Thoracic aorta (tissue), 2 donors: ENCODE data around the gene OTULIN. TPM values are rescaled to one million over a fixed set of nuclear protein-coding genes. Genes with fewer than 3 reads are reported as not detected.

ENCODE experiments used
- ATAC-seq: fragments of 150-250 bp; one replicate; pipeline ENCODE4 v1.8.0; 2017; ENCODE audit warnings: low read depth; ENCODE audit not compliant: insufficient number of reproducible peaks, low FRiP score
- DNase-seq: peaks from one replicate; pipeline ENCODE4 v3.0.0-alpha.2; 2020; ENCODE audit warnings: low spot score
- H3K27ac ChIP-seq, 2 donors: fragments of 200-600 bp; sonication (generic); 1 replicate in 1 of 2; 2 replicates in 1 of 2; pipeline ENCODE4 v1.5.1; 2016; ENCODE audit warnings: mild to moderate bottlenecking in 2 of 2, moderate library complexity in 2 of 2
- H3K27me3 ChIP-seq: fragments of 200-600 bp; sonication (generic); replicated peaks from 2 replicates; pipeline ENCODE4 v1.6.0; 2016; ENCODE audit warnings: mild to moderate bottlenecking; ENCODE audit not compliant: insufficient read depth
- H3K36me3 ChIP-seq: fragments of 200-600 bp; sonication (generic); one replicate; pipeline ENCODE4 v1.5.1; 2016
- H3K4me1 ChIP-seq, 2 donors: fragments of 200-600 bp; sonication (generic); 1 replicate in 1 of 2; 2 replicates in 1 of 2; pipeline versions ENCODE4 v1.5.1 to v1.6.0; 2016; ENCODE audit warnings: low read depth in 2 of 2, mild to moderate bottlenecking in 1 of 2; ENCODE audit not compliant: control insufficient read depth in 1 of 2
- H3K4me3 ChIP-seq: fragments of 200-600 bp; sonication (generic); 2 replicates; pipeline ENCODE4 v1.5.1; 2016; ENCODE audit warnings: mild to moderate bottlenecking
- H3K9me3 ChIP-seq: fragments of 200-600 bp; sonication (generic); 2 replicates; pipeline ENCODE4 v1.5.1; 2016
- total RNA-seq, 2 donors: library from RNA; depleted of rRNA; stranded (reverse); fragments of >200 nt; gene quantifications; one replicate each; pipeline versions ENCODE4 v1.1.0 to v1.2.3, GENCODE V29; 2016
- TF ChIP-seq, protein P1 (sequence below): fragments of 200-600 bp; sonication (generic); IDR thresholded peaks from one replicate; pipeline ENCODE4 v1.5.1; 2019; ENCODE audit warnings: antibody characterized with exemption

OTULIN gene
- total RNA-seq, 2 donors from 2014 or later, result 52.5 to 52.9 TPM

DNA sequence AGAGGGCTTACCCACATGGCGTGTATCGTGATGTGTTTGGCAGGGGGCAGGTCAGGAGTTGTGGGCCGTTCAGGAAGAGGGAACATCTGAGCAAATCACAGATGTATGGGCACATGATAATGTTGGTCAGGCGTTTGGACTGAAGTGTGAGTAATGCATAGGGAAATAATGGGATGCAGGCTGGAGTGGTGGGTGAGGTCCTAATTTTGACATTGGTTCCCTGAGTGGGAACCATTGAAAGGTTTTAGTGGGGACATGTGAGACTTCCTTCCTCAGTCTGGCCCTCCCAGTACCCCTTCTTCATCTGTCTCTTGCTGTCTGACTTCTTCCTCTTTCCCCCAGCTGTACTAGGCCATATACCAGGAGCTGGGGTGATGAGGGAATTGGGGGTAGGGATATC is 7.6 kb downstream of the OTULIN start:
- TF ChIP-seq, protein P1, sequence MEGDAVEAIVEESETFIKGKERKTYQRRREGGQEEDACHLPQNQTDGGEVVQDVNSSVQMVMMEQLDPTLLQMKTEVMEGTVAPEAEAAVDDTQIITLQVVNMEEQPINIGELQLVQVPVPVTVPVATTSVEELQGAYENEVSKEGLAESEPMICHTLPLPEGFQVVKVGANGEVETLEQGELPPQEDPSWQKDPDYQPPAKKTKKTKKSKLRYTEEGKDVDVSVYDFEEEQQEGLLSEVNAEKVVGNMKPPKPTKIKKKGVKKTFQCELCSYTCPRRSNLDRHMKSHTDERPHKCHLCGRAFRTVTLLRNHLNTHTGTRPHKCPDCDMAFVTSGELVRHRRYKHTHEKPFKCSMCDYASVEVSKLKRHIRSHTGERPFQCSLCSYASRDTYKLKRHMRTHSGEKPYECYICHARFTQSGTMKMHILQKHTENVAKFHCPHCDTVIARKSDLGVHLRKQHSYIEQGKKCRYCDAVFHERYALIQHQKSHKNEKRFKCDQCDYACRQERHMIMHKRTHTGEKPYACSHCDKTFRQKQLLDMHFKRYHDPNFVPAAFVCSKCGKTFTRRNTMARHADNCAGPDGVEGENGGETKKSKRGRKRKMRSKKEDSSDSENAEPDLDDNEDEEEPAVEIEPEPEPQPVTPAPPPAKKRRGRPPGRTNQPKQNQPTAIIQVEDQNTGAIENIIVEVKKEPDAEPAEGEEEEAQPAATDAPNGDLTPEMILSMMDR, result no peak
- Histone ChIP-seq H3K4me3 (no peak overlapping the region), H3K9me3 (no peaks in the 10 kb centered on the region), H3K27me3 (no peaks in the 10 kb centered on the region), H3K36me3 (no peaks in the 10 kb centered on the region), H3K27ac (no peak overlapping the region), H3K4me1 (peaks cover 44 to 72% of the 10 kb centered on the region in 2 donors)
- no peak for ATAC-seq
- DNase-seq, result no peak

DNA sequence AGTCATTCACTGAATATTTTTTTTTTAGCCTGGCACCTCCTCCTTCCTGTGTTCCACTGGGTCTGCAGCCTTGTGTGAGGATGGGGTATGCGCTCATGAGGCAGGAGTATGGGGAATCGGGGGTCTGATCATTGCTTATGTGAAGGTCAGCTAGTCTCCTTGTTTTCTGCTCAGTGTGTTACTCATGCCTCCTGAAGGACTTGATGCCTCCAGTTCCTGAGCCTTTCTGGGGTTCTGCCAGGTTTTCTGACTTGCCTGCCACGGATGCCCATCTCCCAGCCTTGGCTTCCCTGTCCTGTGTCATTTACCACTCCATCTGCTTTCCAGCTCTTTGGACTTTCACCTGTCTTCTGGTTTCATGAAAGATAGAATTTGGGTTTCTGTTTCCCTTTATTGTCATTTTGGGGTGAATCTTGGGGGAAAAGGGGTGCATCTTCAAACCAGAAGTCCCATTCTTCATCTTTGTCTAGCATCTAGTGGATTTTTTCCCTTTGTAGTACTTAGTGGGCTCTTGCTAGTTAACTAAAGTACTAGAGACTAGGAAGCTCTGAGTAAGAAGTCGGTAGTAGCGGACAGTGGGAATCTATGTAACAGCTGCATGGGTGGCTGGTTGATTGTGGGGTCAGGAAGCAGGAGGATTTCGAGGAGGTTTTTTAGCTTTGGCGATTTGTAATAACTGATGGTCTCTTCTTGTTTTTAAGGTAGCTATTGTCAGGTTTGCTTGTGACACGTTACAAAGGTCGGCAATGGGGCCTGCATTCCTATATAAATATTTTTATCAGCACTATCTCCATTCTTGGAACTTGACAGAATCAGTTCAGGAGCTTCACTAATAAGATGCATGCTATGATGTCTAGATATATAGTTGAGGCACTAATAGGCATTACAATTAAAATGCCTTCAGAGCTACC is 8.2 kb downstream of the OTULIN start:
- TF ChIP-seq, protein P1, result no peak
- DNase-seq (no peak), ATAC-seq (no peak)
- Histone ChIP-seq H3K4me1 (peaks cover 48 to 67% of the 10 kb centered on the region in 2 donors), H3K27me3 (no peaks in the 10 kb centered on the region), H3K36me3 (no peaks in the 10 kb centered on the region), H3K27ac (no peak overlapping the region), H3K4me3 (no peak overlapping the region), H3K9me3 (no peaks in the 10 kb centered on the region)

DNA sequence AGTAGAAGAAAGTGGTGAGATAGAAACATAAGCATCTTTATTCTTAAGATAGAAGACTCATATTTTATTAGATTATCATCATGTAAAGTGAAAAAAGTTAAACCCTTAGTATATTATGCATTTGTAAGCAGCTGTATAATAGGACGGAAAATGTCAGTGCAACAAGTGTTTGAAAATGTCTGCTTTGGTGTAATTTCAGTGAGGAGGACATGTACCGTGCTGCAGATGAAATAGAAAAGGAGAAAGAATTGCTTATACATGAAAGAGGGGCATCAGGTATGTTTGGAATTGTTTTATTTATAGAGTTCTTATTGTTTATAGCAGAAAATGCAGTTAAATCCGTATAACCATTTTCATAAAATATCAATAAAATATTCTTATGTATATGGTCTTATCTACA is 8.9 kb downstream of the OTULIN start:
- H3K36me3 ChIP-seq, result no peaks in the 10 kb centered on the region
- DNase-seq (no peak), ATAC-seq (no peak)
- no peak overlapping the region for H3K4me3 ChIP-seq
- no peaks in the 10 kb centered on the region for H3K9me3 ChIP-seq
- H3K4me1 ChIP-seq, result peaks cover 43 to 67% of the 10 kb centered on the region in 2 donors
- H3K27ac ChIP-seq, result no peak overlapping the region
- no peaks in the 10 kb centered on the region for H3K27me3 ChIP-seq
- TF ChIP-seq, protein P1, result no peak

DNA sequence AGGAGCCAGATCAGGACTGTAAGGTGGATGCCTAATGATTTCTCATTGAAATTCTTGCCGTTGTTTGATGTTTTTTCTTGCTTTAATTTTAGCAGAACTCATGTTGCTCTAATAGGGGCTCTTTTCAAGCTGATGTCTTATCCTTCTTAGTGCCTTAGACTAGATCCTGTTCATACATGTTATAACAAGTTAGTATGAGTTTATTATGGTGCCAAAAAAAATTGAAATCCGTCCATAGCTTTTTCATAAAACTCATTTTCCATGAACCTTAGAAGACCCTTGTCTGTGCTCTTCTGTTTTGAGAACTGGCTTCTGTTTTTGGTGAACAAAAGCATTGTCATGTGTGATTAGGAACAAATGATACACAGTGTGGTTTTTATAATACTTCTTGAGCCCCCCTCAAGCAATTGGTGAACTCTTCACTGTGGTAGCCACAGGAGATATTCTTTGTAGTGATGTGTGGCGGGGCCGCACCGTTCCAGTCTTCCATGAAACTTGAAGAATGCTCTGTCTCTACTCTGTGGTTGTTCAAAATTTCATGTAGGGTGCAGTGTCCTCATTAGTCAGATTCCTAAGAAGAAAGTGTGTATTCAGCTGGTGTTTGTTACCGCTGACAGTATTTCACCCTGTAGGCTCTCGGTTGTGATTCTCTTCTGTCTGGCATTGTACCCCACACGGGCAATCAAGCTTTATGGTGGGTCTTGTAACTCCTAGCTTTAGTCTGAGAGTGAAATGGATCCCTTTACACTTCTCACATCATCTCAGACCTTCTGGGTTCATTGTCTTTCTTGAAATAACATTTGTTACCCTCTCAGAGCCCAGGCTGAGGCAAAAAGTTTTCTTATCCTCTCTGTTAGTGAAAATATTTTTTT is 10.7 kb downstream of the OTULIN start:
- TF ChIP-seq, protein P1, result no peak
- no peak for DNase-seq
- Histone ChIP-seq H3K4me3 (peak overlapping the region; percentile 56), H3K27me3 (no peaks in the 10 kb centered on the region), H3K27ac (peak overlapping the region; percentile 70 to 94), H3K4me1 (peaks cover 46 to 77% of the 10 kb centered on the region in 2 donors), H3K36me3 (no peaks in the 10 kb centered on the region), H3K9me3 (no peaks in the 10 kb centered on the region)
- ATAC-seq, result no peak

DNA sequence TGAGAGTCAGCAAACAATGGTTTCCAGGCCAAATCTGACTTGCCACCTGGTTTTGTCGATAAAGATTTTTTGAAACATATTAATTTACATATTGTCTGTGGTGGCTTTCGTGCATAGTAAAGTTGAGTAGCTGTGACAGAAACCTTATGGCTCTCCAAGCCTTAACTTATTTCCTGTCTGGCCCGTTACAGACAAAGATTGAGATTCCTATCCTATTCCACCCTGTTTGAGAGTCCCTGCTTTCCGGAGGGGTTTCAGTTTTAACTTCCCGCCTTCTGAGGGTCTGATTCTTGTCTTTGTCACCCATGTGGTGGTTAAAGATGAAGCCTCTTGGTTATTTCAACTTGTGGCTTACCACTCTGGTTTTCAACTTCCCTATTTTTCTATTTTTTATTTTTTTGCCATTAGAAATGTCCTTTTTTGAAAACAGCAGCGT is 11.4 kb downstream of the OTULIN start:
- H3K36me3 ChIP-seq, result no peaks in the 10 kb centered on the region
- no peak for DNase-seq
- no peaks in the 10 kb centered on the region for H3K9me3 ChIP-seq
- H3K4me3 ChIP-seq, result peak overlapping the region; percentile 56
- H3K27me3 ChIP-seq, result no peaks in the 10 kb centered on the region
- peaks cover 41 to 77% of the 10 kb centered on the region in 2 donors for H3K4me1 ChIP-seq
- TF ChIP-seq, protein P1, result no peak
- peak overlapping the region; percentile 70 to 94 for H3K27ac ChIP-seq
- ATAC-seq, result no peak
